NCI-H774 (cell line): Measurements from ENCODE around the gene FAM3B.

Experiments used
- DNase-seq: peaks from one replicate; lab custom pipeline; 2025; lab: John Stamatoyannopoulos, UW

The FAM3B gene

GRCh38 chr21:41398251-41398650 is 81.7 kb downstream of the FAM3B start:
- DNase-seq, result no peak

- no peak for DNase-seq
These were observed 82.2 kb downstream of the FAM3B start for GRCh38 chr21:41398831-41399230.

- no peak for DNase-seq
These were observed 82.7 kb downstream of the FAM3B start for GRCh38 chr21:41399246-41399800.

GRCh38 chr21:41402231-41402630 is 85.6 kb downstream of the FAM3B start:
- DNase-seq, result no peak

- no peak for DNase-seq
These were observed 86.2 kb downstream of the FAM3B start for GRCh38 chr21:41402796-41403195.

- no peak for DNase-seq
These were observed 86.7 kb downstream of the FAM3B start for GRCh38 chr21:41403331-41403730.

- DNase-seq, result no peak
These were observed 87.4 kb downstream of the FAM3B start for GRCh38 chr21:41403966-41404365.

GRCh38 chr21:41405321-41405720 is 88.7 kb downstream of the FAM3B start:
- no peak for DNase-seq

- no peak for DNase-seq
These were observed 89.7 kb downstream of the FAM3B start for GRCh38 chr21:41406340-41406739.
